HG02763 (cell line): ENCODE data around the gene C18orf54.
A peak's percentile ranks its signal among the peaks of the same experiment; 100 is the strongest.
"Not testable (repeated sequence)": the region's sequence is repeated elsewhere in the genome, so short reads cannot be mapped to it uniquely, and the experiment has no call there.

Source experiments
- ATAC-seq: cut with Tn5 transposase; IDR thresholded peaks from one replicate; pipeline ENCODE4 v1.9.1; 2021; ENCODE audit warnings: mild to moderate bottlenecking, moderate library complexity; ENCODE audit not compliant: unreplicated experiment

The C18orf54 gene

GRCh38 chr18:54386800-54387495, 29.2 kb downstream of the C18orf54 start:
- not testable (repeated sequence) for ATAC-seq

- no peak for ATAC-seq
Observed at GRCh38 chr18:54387631-54388030, 29.9 kb downstream of the C18orf54 start.

GRCh38 chr18:54388203-54389142, 30.8 kb downstream of the C18orf54 start:
- ATAC-seq, result peak; percentile 87

GRCh38 chr18:54389143-54389505, 31.4 kb downstream of the C18orf54 start:
- no peak for ATAC-seq

GRCh38 chr18:54390838-54391237, 33.1 kb downstream of the C18orf54 start:
- ATAC-seq, result no peak

GRCh38 chr18:54392543-54393023, 34.9 kb downstream of the C18orf54 start:
- ATAC-seq, result peak; percentile 56

GRCh38 chr18:54393648-54394294, 36.1 kb downstream of the C18orf54 start:
- ATAC-seq, result no peak

GRCh38 chr18:54396760-54397159, 39.1 kb downstream of the C18orf54 start:
- no peak for ATAC-seq

GRCh38 chr18:54405290-54405689, 47.6 kb downstream of the C18orf54 start:
- ATAC-seq, result no peak

GRCh38 chr18:54411781-54412180, 54.1 kb downstream of the C18orf54 start:
- ATAC-seq, result no peak

- ATAC-seq, result no peak
Observed at GRCh38 chr18:54415086-54415485, 57.4 kb downstream of the C18orf54 start.

- ATAC-seq, result no peak
Observed at GRCh38 chr18:54416436-54416835, 58.7 kb downstream of the C18orf54 start.

- no peak for ATAC-seq
Observed at GRCh38 chr18:54423831-54424230, 66.1 kb downstream of the C18orf54 start.

GRCh38 chr18:54426085-54426665, 68.5 kb downstream of the C18orf54 start:
- no peak for ATAC-seq
